Stimulated activated naive CD8-positive, alpha-beta T cell treated with anti-CD3 and anti-CD28 coated beads, Interleukin-15, Interleukin-2, amounts not matched to agents 100 ng/mL and 50 ng/mL, for 24 hours (primary cell): ENCODE results near the gene PITRM1.

Experiments used
- H3K27ac Mint-ChIP-seq: one replicate; pipeline ENCODE4 v1.8.0; 2021; ENCODE audit warnings: mild to moderate bottlenecking, mixed read lengths
- H3K27me3 Mint-ChIP-seq: one replicate; pipeline ENCODE4 v1.8.0; 2021; ENCODE audit warnings: mixed read lengths
- H3K36me3 Mint-ChIP-seq: one replicate; pipeline ENCODE4 v1.8.0; 2021; ENCODE audit warnings: low read depth, mixed read lengths
- H3K4me1 Mint-ChIP-seq: one replicate; pipeline ENCODE4 v1.8.0; 2021; ENCODE audit warnings: low read depth, mixed read lengths
- H3K4me3 Mint-ChIP-seq: one replicate; pipeline ENCODE4 v1.8.0; 2021; ENCODE audit warnings: mild to moderate bottlenecking, mixed read lengths
- H3K9me3 Mint-ChIP-seq: one replicate; pipeline ENCODE4 v1.8.0; 2021; ENCODE audit warnings: mixed read lengths

The PITRM1 gene

GRCh38 chr10:3162533-3162932, 10.0 kb downstream of the PITRM1 start:
- H3K9me3 Mint-ChIP-seq: no peaks in the 10 kb centered on the region
- no peaks in the 10 kb centered on the region for H3K4me1 Mint-ChIP-seq
- H3K27me3 Mint-ChIP-seq: no peaks in the 10 kb centered on the region
- no peak overlapping the region for H3K27ac Mint-ChIP-seq
- H3K4me3 Mint-ChIP-seq: no peak overlapping the region
- peaks cover 81% of the 10 kb centered on the region for H3K36me3 Mint-ChIP-seq

GRCh38 chr10:3159152-3159551, 13.4 kb downstream of the PITRM1 start:
- H3K36me3 Mint-ChIP-seq: peaks cover 73% of the 10 kb centered on the region
- H3K4me3 Mint-ChIP-seq: no peak overlapping the region
- no peaks in the 10 kb centered on the region for H3K27me3 Mint-ChIP-seq
- no peaks in the 10 kb centered on the region for H3K4me1 Mint-ChIP-seq
- no peaks in the 10 kb centered on the region for H3K9me3 Mint-ChIP-seq
- no peak overlapping the region for H3K27ac Mint-ChIP-seq

GRCh38 chr10:3154666-3155065, 17.9 kb downstream of the PITRM1 start:
- Mint-ChIP-seq H3K9me3 (no peaks in the 10 kb centered on the region), H3K4me3 (no peak overlapping the region), H3K36me3 (peaks cover 85% of the 10 kb centered on the region), H3K4me1 (no peaks in the 10 kb centered on the region), H3K27me3 (no peaks in the 10 kb centered on the region), H3K27ac (no peak overlapping the region)

- no peaks in the 10 kb centered on the region for H3K4me1 Mint-ChIP-seq
- peaks cover 80% of the 10 kb centered on the region for H3K36me3 Mint-ChIP-seq
- H3K4me3 Mint-ChIP-seq: no peak overlapping the region
- no peaks in the 10 kb centered on the region for H3K9me3 Mint-ChIP-seq
- no peak overlapping the region for H3K27ac Mint-ChIP-seq
- H3K27me3 Mint-ChIP-seq: no peaks in the 10 kb centered on the region
Measured at GRCh38 chr10:3152566-3152935, 20.0 kb downstream of the PITRM1 start.

GRCh38 chr10:3151889-3152565, 20.6 kb downstream of the PITRM1 start:
- Mint-ChIP-seq H3K27me3 (no peaks in the 10 kb centered on the region), H3K4me3 (no peak overlapping the region), H3K9me3 (no peaks in the 10 kb centered on the region), H3K27ac (no peak overlapping the region), H3K36me3 (peaks cover 82% of the 10 kb centered on the region), H3K4me1 (no peaks in the 10 kb centered on the region)

- Mint-ChIP-seq H3K36me3 (peaks cover 83% of the 10 kb centered on the region), H3K27ac (peak overlapping the region; percentile 13), H3K4me1 (no peaks in the 10 kb centered on the region), H3K4me3 (no peak overlapping the region), H3K27me3 (no peaks in the 10 kb centered on the region), H3K9me3 (no peaks in the 10 kb centered on the region)
Measured at GRCh38 chr10:3150961-3151360, 21.6 kb downstream of the PITRM1 start.

- Mint-ChIP-seq H3K4me1 (no peaks in the 10 kb centered on the region), H3K27me3 (no peaks in the 10 kb centered on the region), H3K27ac (no peak overlapping the region), H3K36me3 (peaks cover 85% of the 10 kb centered on the region), H3K4me3 (no peak overlapping the region), H3K9me3 (no peaks in the 10 kb centered on the region)
Measured at GRCh38 chr10:3150366-3150765, 22.2 kb downstream of the PITRM1 start.

- Mint-ChIP-seq H3K27me3 (no peaks in the 10 kb centered on the region), H3K9me3 (no peaks in the 10 kb centered on the region), H3K27ac (no peak overlapping the region), H3K4me3 (no peak overlapping the region), H3K36me3 (peaks cover 85% of the 10 kb centered on the region), H3K4me1 (no peaks in the 10 kb centered on the region)
Measured at GRCh38 chr10:3149918-3150317, 22.7 kb downstream of the PITRM1 start.

GRCh38 chr10:3148994-3149393, 23.6 kb downstream of the PITRM1 start:
- no peak overlapping the region for H3K27ac Mint-ChIP-seq
- no peak overlapping the region for H3K4me3 Mint-ChIP-seq
- H3K4me1 Mint-ChIP-seq: no peaks in the 10 kb centered on the region
- no peaks in the 10 kb centered on the region for H3K9me3 Mint-ChIP-seq
- H3K27me3 Mint-ChIP-seq: no peaks in the 10 kb centered on the region
- H3K36me3 Mint-ChIP-seq: peaks cover 84% of the 10 kb centered on the region

GRCh38 chr10:3148041-3148440, 24.5 kb downstream of the PITRM1 start:
- H3K4me3 Mint-ChIP-seq: no peak overlapping the region
- no peaks in the 10 kb centered on the region for H3K9me3 Mint-ChIP-seq
- no peak overlapping the region for H3K27ac Mint-ChIP-seq
- peaks cover 83% of the 10 kb centered on the region for H3K36me3 Mint-ChIP-seq
- H3K4me1 Mint-ChIP-seq: no peaks in the 10 kb centered on the region
- no peaks in the 10 kb centered on the region for H3K27me3 Mint-ChIP-seq

- Mint-ChIP-seq H3K27me3 (no peaks in the 10 kb centered on the region), H3K4me1 (no peaks in the 10 kb centered on the region), H3K4me3 (no peak overlapping the region), H3K27ac (no peak overlapping the region), H3K9me3 (no peaks in the 10 kb centered on the region), H3K36me3 (peaks cover 80% of the 10 kb centered on the region)
Measured at GRCh38 chr10:3147117-3147820, 25.3 kb downstream of the PITRM1 start.

GRCh38 chr10:3146289-3146688, 26.3 kb downstream of the PITRM1 start:
- H3K27ac Mint-ChIP-seq: no peak overlapping the region
- no peak overlapping the region for H3K4me3 Mint-ChIP-seq
- H3K9me3 Mint-ChIP-seq: no peaks in the 10 kb centered on the region
- H3K4me1 Mint-ChIP-seq: no peaks in the 10 kb centered on the region
- peaks cover 79% of the 10 kb centered on the region for H3K36me3 Mint-ChIP-seq
- no peaks in the 10 kb centered on the region for H3K27me3 Mint-ChIP-seq

GRCh38 chr10:3145366-3145765, 27.2 kb downstream of the PITRM1 start:
- H3K36me3 Mint-ChIP-seq: peaks cover 79% of the 10 kb centered on the region

GRCh38 chr10:3143791-3144434, 28.7 kb downstream of the PITRM1 start:
- H3K36me3 Mint-ChIP-seq: peaks cover 84% of the 10 kb centered on the region
- no peak overlapping the region for H3K4me3 Mint-ChIP-seq
- H3K27ac Mint-ChIP-seq: no peak overlapping the region
- no peaks in the 10 kb centered on the region for H3K4me1 Mint-ChIP-seq
- no peaks in the 10 kb centered on the region for H3K9me3 Mint-ChIP-seq
- H3K27me3 Mint-ChIP-seq: no peaks in the 10 kb centered on the region

More at GRCh38 chr10:3145366-3145765, 27.2 kb downstream of the PITRM1 start:
- no peaks in the 10 kb centered on the region for H3K27me3 Mint-ChIP-seq
- no peaks in the 10 kb centered on the region for H3K9me3 Mint-ChIP-seq
- H3K4me3 Mint-ChIP-seq: no peak overlapping the region
- H3K27ac Mint-ChIP-seq: no peak overlapping the region
- no peaks in the 10 kb centered on the region for H3K4me1 Mint-ChIP-seq

- Mint-ChIP-seq H3K27ac (no peak overlapping the region), H3K36me3 (peaks cover 85% of the 10 kb centered on the region), H3K4me1 (no peaks in the 10 kb centered on the region), H3K9me3 (no peaks in the 10 kb centered on the region), H3K4me3 (no peak overlapping the region), H3K27me3 (no peaks in the 10 kb centered on the region)
Measured at GRCh38 chr10:3143366-3143765, 29.2 kb downstream of the PITRM1 start.
